KBM-7 (cell line): ENCODE data around the gene YWHAE.
"Not testable (repeated sequence)": the region's sequence is repeated elsewhere in the genome, so short reads cannot be mapped to it uniquely, and the experiment has no call there.

Experiments used
- DNase-seq: peaks from one replicate; pipeline ENCODE4 v3.0.0-alpha.2; 2015
- in situ Hi-C: fragments of 300-500 bp; cut with MboI; formaldehyde crosslinking; loops from 2 replicates; pipeline ENCODE4 v1.14.3; 2020; ENCODE audit warnings: low sequenced_read_pairs, low pct_unique_long_range_greater_than_20kb, mixed read lengths

Gene YWHAE

DNA sequence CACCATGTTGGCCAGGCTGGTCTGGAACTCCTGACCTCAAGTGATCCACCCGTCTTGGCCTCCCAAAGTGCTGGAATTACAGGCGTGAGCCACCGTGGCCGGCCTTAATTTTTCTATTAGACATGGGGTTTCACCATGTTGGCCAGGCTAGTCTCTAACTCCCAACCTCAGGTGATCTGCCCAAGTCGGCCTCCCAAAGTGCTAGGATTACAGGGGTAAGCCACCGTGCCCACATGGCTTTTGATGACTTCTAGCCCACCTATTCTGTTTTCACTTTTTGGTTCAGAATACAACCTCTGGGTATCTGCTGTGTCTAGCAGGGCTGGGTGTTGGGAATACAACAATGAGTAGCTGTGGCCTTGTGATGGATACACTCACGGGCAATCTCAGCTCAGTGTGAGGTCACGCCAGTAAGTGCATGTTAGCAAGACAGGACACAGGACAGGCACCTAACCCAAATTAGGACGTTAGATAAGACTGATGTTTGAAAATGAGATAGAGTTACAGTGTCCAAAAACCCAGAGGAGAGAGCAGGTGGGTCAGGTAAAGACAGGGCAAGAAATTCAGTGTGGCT, 14.1 kb upstream of the YWHAE start:
- in situ Hi-C loops = no loop called here
- no peak for DNase-seq

DNA sequence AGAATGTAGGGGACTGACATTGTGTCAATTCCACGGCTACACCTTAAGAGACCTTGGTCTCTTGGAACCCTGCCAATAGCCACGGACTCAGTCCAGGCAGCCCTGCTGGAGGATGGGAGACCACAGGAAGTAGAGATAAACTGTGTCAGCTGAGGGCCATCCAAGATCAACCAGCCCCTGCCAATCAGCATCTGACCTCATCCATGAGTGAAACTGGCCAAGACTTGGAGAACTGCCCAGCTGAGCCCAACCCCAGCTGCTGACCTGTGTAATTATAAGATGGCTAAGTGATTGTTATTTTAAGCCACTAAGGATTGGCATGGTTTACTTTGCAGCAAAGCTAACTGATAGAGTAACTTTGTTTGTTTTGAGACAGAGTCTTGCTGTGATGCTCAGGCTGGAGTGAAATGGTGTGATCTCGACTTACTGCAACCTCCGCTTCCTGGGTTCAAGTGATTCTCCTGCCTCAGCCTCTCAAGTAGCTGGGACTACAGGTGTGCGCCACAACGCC, 13.3 kb upstream of the YWHAE start:
- in situ Hi-C loops = no loop called here
- no peak for DNase-seq

DNA sequence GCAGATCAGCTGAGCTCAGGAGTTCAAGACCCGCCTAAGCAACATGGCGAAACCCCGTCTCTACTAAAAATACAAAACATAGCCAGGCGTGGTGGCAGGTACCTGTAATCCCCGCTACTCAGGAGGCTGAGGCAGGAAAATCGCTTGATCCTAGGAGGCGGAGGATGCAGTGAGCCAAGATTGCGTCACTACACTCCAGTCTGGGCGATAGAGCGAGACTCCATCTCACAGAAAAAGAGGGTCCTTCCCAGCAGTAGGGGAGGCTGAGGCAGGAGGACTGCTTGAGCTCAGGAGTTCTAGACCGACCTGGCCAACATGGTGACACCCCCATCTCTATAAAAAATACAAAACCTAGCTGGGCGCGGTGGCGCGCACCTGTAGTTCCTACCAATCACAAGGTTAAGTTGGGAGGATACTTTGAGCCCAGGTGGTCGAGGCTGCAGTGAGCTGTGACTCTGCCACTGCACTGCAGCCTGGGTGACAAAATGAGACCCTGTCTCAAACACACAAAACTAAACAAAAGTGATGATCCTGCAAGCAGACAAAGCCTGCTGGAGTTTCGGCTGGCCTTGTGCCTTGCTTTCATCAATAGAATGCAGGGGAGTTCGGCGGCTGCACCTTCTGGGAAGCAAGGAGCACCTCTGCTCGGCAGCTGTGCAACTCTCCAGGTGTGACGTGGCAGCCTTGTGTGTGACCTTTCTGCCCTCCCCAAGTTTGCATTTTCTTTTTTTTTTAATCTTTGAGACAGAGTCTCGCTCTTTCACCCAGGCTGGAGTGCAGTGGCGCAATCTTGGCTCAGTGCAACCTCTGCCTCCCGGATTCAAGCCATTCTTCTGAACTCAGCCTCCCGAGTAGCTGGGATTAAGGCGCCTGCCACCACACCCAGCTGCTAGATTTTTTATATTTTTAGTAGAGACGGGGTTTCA, 12.4 kb upstream of the YWHAE start:
- DNase-seq = no peak
- in situ Hi-C loops = no loop called here

DNA sequence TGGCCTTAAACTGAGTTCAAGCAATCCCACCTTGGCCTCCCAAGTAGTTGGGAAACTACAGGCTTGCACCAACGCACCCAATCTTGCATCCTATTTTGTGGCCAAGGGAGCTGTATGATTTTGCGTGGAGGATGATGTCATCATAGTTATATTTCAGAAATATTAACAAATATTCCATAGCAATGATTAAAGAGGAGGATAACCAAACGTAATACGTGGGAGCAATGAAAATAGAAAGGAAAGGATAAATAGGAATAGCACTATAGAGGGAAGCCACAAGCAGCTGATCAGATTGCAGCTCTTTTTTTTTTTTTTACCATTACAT, 2.2 kb upstream of the YWHAE start:
- in situ Hi-C loops = no loop called here
- DNase-seq = no peak

DNA sequence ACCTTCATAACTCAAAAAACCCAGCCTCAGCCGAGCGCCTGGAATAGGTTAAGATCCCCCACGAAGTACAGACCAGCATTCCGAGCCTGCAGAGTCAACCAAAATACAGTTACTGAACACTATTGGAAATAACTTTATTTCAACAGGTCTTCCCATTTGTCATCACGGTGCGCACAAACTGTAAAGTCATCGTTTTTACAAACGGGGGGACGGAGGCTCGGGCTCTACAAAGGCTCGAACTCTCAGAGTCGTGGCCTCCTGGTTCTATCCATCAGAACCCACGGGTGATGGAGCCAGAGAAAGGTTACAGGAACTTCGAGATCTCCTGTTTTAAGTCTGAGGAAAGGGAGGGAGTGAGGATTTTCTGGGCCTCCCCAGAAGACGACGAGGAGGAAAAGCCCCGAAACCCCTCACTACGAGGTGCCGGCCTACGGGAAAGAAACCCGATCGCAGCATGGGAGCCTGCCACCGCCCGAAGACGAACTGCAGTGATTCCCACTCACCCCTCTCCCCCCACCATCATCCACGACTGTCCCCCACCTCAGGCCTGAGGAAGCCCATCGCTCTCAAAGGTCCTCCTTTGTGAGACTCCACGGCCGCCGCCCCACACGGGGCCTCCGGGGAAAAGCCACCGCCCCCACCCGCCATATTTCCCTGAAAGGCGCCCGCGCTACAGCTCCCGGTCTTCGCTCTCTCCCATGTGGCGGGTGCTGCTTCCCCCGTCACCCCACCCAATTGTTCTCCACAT, 917 bp downstream of the YWHAE start:
- DNase-seq = peak; percentile 36
- in situ Hi-C loops = no loop called here

DNA sequence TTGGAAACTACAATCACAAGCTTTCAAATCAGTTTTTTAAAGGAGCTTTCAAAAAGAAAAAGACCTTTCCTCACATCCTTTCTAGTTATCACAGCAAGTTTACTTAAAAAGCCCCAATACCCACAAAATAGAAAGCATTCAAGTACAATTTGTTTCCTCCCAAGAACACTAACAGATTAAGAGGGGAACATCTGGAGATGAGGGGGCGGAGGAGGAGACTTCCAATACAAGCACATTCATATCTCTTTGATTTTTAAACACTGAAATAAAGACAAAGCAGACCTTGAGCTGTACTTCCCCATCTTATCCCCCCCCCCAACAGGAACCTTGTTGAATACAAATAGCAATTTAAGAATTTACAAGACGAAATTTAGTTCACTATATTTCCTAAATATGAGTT, 2.0 kb downstream of the YWHAE start:
- in situ Hi-C loops = no loop called here
- peak; percentile 45 for DNase-seq

DNA sequence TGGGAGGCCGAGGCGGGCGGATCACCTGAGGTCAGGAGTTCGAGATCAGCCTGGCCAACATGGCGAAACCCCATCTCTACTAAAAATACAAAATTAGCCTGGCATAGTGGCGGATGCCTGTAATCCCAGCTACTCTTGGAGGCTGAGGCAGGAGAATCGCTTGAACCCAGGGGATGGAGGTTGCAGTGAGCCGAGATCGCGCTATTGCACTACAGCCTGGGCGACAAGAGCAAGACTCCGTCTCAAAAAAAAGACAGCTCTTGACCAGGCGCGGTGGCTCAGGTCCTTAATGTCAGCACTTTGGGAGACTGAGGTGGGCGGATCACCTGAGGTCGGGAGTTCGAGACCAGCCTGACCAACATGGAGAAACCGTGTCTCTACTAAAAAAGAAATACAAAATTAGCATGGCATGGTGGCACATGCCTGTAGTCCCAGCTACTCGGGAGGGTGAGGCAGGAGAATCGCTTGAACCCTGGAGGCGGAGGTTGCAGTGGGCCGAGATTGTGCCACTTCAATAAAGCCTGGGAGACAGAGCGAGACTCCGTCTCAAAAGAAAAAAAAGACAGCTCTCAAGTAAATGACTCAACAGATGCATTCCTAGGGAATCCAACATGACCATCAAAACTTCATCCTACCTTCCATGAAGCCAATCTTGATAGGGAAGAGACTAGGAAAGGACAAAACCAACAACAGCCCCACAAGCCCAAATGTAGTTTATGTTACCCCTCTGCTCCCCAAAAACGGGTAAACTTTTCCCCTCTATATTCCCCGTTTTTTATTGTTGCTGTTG, 4.0 kb downstream of the YWHAE start:
- in situ Hi-C loops = not testable (repeated sequence)

DNA sequence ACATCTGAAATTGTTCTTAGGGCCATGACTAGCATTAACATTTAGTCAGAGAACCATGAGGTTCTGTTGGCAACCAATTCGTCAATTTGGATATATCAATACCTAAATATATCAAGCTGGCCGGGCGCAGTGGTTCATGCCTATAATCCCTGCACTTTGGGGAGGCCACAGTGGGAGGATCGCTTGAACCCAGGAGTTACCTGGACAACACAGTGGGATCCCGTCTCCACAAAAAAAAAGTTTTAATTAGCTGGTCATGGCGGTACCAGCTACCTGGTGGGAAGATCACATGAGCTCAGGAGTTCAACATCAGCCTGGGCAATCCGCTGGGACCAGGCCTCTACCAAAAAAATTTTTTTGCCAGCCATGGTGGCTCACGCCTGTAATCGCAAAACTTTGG, 8.4 kb downstream of the YWHAE start:
- in situ Hi-C loops = no loop called here
- DNase-seq = no peak

More for the DNA sequence above, 4.0 kb downstream of the YWHAE start:
- DNase-seq = not testable (repeated sequence)

DNA sequence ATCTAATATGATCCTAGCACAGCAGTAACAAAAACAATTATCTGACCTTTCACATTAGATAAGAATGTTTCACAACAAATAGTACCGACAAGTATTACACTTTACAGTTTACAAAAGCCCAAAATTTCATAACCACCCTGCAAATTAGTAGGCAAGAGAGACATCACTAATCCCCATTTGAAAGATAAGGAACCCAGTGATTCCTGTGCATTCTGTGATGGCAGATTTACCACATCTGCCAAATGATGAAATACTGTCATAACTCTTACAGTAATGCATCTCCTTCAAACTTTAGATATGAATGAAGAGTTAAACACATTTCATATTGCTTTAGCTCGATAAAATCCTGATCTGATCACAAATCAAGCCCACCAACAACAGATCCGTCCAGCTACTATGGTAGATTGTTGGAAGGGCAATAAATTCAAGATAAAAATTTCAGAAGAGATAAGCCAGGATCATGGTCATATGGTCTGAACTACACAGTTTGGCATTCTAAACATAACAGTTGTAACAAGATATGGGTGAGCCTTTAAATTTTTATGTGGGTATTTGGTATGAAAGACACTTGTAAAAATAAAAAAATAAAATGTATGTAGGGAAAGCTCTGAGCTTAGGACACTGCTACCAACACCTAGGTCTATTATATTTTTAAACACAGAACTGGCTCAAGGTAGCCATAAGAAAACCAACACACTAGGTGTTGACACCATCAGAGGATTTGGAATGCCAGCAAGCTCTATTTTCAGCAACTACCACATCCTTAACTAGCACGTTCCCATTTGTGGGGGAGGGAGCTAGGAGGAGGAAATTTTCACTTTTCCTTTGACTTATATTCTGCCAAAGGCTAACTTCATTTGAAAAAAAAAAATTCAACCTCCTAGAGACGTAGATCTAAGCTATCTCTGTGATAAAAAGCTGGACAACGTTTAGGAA, 9.3 kb downstream of the YWHAE start:
- peak; percentile 14 for DNase-seq
- in situ Hi-C loops = no loop called here

DNA sequence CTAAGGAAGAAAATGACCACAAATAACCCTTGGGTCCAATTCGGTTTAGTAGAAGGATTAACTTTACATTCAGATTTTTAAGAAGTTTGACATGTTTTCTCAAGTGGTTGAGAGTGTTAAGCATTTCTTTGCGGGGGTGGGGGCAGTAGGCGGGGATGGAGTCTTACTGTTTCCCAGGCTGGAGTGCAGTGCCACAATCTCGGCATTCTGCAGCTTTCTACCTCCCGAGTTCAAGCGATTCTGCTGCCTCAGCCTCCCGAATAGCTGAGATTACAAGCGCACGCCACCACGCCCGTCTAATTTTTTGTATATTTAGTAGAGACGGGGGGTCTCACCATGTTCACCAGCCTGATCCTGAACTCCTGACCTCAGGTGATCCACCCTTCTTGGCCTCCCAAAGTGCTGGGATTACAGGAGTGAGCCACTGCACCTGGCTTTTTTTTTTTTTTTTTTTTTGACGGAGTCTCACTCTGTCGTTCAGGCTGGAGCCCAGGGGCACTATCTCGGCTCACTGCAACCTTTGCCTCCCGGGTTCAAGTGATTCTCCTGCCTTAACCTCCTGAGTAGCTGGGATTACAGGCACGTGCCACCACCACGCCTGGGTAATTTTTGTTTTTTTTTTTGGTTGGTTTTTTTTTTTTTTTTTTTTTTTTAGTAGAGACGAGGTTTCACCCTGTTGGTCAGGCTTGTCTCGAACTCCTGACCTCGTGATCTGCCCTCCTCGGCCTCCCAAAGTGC, 12.4 kb downstream of the YWHAE start:
- in situ Hi-C loops, DNase-seq: not testable (repeated sequence)

DNA sequence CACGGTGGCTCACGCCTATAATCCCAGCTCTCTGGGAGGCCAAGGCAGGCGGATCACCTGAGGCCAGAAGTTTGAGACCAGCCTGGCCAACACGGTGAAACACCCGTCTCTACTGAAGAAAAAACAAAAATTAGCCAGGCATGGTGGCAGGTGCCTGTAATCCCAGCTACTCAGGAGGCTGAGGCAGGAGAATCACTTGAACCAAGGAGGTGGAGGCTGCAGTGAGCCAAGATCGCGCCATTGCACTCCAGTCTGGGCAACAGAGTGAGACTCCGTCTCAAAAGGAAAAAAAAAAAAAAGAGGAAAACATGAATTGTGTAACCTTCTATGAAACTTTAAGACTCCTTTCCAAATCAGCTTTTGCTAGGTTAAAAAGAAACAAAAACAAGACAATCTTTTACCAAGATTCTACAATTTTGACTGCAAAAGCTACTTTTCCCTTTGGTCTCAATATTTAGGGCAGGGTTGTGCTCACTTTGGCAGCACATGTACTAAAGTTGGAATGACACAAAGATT, 13.3 kb downstream of the YWHAE start:
- DNase-seq, in situ Hi-C loops: not testable (repeated sequence)

DNA sequence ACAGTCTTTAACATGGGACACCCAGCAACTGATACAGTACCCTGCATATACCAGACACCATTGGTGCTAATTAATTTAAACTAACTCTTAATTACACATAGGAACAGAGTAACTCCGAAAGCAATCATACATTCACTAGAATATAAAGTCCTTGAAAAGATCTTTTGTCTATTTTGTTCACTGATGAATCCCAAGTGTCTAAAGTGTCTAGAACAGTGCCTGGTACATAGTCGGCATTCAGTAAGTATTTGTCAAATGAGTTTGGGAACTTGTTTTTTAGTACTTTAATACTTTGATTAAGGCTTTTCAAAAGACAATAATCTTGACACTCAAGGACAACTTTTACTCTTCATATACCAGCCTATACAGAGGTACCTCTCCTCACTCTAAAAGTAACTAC, 13.8 kb downstream of the YWHAE start:
- no peak for DNase-seq
- in situ Hi-C loops = no loop called here

DNA sequence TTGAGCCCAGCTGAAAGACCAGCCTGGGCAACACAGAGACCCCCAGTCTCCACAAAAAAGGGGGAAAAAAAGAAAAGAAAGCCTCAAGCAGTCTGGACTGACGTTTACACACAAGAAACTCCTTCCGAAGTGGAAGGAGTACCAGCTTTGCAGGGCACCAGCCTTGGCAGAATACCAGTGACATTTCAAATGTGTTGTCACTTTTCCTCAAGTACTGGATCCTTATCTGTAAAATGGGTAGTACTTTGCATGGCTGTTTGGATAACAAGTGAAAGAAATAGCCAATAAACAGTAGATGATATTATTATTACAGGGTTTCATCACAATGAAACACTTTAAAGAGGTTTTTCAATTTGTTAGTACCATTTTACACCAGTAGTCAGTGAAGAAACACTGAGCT, 14.2 kb downstream of the YWHAE start:
- DNase-seq = no peak
- in situ Hi-C loops = no loop called here

DNA sequence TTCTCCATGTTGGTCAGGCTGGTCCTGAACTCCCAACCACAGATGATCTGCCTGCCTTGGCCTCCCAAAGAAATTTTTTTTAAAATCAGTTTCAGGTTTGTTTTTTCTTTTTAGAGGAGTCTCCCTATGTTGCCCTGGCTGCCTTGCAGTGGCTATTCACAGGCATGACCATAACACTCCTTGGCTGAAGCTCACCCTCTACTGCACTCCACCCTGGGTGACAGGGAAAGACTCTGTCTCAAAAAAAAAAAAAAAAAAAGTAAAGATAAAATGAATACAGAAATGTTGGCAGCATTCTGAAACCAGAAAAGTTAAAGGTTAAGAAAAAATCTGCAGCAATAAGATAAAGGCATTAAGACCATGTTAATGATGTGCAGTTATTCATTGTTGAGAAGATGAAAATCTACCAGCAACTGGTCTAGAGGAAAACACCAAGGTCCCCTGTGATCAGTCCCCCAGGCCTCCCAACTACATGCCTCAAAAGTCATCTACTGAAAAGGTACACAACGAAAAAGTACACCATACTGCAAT, 15.1 kb downstream of the YWHAE start:
- in situ Hi-C loops = no loop called here
- no peak for DNase-seq

DNA sequence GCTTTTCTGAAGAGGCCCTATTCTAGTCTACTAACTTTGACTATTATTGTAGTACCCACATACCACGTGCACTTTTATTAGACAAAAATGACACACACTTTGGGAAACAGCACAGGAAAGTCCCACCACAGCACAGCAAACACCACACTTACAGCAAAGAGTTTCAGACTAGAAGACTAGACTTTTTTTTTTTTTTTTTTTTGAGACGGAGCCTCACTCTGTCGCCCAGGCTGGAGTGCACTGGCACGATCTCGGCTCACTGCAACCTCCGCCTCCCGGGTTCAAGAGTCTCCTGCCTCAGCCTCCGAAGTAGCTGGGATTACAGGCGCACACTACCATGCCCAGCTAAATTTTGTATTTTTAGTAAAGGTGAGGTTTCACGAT, 20.1 kb downstream of the YWHAE start:
- no peak for DNase-seq
- in situ Hi-C loops = no loop called here

DNA sequence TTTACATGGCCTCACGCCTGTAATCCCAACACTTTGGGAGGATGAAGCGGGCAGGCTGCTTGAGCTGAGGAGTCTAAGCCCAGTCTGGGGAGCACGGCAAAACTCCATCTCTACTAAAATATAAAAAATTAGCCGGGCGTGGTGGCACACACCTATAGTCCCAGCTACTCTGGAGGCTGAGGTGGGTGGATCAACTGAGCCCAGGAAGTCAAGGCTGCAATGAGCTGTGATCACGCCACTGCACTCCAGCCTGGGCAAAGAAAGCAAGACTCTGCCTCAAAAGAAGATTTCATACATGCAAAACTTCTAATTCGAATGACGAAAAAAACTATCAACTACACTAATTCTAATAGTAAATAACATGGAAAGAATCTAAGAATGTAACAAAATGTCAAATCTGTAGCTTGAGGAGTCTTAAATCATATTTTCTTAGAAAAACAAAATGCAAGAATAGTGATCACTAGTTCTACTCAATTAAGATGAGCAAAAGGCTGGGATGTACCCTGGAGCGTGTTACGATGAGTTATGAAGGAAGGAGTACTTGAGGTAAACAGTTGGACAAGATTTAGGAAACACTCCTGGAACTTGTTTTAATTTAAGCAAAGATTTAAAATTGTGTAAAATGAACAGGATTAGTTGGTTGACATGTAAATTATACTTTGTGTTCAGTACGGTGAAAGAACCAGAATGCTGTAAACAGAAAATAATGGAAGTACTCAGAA, 20.7 kb downstream of the YWHAE start:
- no peak for DNase-seq
- in situ Hi-C loops = no loop called here

DNA sequence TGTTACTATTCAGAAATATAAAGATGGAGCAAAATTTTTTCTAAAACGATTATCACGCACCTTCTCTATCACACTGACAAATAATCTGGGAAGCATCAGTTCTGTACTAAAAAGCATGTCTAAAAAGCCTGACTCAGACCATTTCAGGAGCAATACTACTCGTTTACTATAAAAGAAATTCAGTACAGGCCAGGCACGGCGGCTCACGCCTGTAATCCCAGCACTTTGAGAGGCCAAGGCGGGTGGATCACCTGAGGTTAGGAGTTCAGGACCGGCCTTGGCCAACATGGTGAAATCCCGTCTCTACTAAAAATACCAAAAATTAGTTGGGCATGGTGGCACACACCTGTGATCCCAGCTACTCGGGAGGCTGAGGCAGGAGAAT, 21.6 kb downstream of the YWHAE start:
- DNase-seq, in situ Hi-C loops: not testable (repeated sequence)
